ENCODE data around the gene MAN2B2.

MAN2B2 gene

DNA sequence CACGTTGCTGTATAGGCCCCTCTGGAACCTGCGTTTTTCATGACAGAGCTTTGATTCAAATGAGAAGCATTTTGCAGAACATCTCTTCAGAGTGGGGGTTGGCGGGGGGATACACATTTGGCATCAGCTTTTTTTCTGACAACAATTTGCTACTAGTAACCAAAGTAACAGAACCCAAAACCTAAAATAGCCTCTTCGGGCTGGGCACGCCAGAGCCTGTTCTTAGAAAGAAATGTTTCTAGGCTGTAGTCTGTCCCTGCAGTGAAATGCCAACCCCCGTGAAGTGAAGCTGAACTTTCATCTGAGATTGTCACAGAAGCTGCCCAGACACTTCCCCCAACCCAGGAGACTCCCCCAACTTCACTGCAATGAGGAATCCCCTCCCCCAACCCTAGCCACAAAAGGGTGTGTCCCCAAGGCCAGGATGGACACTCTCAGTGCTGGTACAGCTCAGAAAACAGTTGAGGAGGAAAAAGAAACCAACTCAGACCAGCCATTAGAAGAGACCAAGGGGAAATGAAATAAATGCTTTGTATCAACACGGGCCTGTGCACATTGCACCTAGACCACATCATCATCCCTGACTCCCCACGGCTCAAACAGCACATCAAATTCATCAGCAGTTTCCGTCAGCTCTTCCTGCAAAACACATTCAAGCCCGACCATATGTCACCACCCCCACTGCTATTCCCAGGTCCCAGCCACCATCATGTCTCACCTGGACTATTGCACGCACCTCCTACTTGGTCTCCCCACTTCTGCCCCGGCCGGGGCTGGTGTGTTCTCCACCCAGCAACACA, 8.4 kb upstream of the MAN2B2 start:
- in situ Hi-C loops (cut with MboI; ENCODE audit: low sequenced_read_pairs) = no loop called here

DNA sequence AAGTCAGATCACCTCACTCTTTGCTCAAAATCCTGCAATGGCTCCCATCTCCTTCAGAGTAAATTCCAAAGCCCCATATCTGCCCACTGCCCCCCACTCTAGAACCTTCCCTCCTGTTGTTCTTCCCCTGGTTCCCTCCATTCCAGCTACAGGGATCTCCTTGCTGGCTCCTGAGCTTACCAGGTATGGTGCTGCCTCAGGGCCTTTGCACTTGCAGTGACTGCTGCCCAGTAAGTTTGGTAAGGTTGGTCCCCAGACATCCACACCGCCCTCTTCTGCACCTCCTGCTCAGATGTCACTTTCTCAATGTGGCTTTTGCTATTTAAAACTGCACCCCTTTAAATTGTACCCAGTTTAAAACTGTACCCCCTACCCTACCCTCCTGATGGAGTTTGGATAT, 7.8 kb upstream of the MAN2B2 start:
- in situ Hi-C loops (cut with MboI; ENCODE audit: low sequenced_read_pairs) = no loop called here

- in situ Hi-C loops (cut with MboI; ENCODE audit: low sequenced_read_pairs) = no loop called here
Observed at GRCh38 chr4:6568148-6568547, 6.8 kb upstream of the MAN2B2 start.

DNA sequence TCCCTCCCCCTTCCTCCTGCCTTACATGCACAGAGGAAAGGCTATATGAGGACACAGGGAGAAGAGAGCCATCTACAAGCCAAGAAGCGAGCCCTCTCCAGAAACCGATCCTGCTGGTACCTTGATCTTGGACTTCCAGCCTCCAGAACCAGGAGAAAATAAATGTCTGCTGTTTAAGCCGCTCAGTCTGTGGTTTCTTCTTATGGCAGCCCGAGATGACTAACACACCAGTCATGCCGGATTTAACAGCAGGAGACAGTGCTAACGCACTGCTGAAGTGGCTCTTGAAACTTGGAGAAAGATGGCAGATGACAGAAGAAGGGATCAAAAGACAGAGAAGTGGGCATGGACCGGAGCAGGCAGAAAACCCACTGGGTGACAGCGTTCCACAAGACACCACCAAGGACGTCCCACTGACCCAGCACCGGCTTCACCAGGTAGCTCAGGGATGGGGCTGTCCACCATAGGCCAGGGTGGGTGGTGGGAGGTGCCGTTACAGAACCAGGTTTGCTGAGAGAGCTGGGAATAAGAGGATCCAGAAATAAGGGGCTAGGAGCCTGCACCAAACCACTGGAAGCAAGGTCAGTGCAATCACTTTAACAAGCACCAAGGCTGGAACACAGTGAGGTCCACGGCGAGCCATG, 6.2 kb upstream of the MAN2B2 start:
- in situ Hi-C loops (cut with MboI; ENCODE audit: low sequenced_read_pairs) = no loop called here

DNA sequence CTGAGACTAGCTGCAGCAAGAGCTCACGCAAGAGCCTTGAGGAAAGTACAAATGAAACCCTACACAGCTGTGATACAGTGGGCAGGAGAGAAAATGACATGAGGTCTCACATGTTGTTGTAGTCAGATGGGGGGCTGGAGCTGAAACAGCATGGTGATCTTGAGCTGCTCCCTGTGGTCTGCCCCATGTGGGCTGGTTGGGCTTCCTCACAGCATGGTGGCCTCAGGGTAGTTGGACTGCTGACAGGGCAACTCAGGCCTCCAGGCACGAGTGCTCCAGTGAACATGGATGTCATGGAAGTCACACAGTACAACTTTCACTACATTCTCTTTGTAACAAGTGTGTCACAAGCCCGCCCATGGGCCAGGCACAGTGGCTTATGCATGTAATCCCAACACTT, 3.4 kb upstream of the MAN2B2 start:
- in situ Hi-C loops (cut with MboI; ENCODE audit: low sequenced_read_pairs) = no loop called here

DNA sequence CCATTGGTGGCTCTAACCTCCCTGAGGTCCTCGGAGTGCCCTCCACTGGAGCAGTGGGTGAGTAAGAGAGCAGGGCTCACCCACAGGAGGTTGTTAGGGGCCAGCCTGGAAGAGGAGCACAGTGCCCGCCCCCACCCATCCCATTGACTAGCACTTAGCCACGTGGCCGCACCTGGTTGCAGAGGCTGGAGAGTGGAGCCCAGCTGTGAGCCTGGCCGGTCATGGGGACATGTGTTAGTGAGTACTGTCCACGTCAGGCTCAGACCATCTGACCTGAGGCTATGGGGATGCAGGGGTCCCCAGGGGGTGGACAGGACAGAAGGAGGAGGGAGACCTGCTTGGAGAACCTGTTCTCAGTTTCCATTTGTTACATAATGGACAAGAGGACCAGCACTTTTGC, 1.4 kb upstream of the MAN2B2 start:
- in situ Hi-C loops (cut with MboI; ENCODE audit: low sequenced_read_pairs) = no loop called here

GRCh38 chr4:6573986-6574746, 823 bp upstream of the MAN2B2 start:
- in situ Hi-C loops (cut with MboI; ENCODE audit: low sequenced_read_pairs) = no loop called here

- in situ Hi-C loops (cut with MboI; ENCODE audit: low sequenced_read_pairs) = no loop called here
Observed at GRCh38 chr4:6575503-6576240, 683 bp downstream of the MAN2B2 start.

DNA sequence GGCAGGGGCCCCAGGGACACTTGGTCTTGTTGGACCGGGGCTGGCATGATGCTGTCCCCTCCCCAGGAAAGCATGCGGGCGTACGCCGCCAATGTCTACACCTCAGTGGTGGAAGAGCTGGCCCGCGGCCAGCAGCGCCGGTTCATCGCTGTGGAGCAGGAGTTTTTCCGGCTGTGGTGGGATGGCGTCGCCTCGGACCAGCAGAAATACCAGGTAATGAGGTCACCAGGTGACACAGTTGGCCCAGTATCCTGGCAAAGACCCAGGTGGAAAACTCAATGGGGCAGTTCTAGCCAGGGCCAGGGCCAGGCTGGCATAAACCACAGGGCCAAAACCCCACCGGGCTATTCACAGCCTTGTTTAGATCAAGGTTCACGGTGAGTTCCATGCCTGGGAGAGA, 1.5 kb downstream of the MAN2B2 start:
- in situ Hi-C loops (cut with MboI; ENCODE audit: low sequenced_read_pairs) = no loop called here

DNA sequence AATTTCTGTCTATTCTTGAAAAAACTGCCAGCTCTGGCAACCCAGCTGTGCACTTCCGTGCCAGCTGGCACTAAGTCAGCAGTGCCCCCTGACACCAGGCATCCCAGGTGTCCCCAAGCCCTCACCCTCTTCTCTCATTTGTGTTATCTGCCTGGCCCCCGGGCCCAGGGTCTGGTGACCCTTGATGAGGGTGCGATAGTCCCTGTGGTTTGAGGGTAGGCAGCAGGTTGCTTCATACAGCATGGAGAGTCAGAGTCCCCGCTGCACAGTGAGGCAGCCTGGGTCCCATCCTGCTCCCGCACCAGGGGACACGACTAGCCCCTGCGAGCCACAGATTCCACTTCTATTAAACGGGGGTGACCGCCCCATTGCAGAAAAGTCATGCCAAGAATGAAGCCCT, 1.9 kb downstream of the MAN2B2 start:
- in situ Hi-C loops (cut with MboI; ENCODE audit: low sequenced_read_pairs) = no loop called here

- in situ Hi-C loops (cut with MboI; ENCODE audit: low sequenced_read_pairs) = no loop called here
Observed at GRCh38 chr4:6577409-6577808, 2.4 kb downstream of the MAN2B2 start.

GRCh38 chr4:6578221-6578620, 3.2 kb downstream of the MAN2B2 start:
- in situ Hi-C loops (cut with MboI; ENCODE audit: low sequenced_read_pairs) = no loop called here

DNA sequence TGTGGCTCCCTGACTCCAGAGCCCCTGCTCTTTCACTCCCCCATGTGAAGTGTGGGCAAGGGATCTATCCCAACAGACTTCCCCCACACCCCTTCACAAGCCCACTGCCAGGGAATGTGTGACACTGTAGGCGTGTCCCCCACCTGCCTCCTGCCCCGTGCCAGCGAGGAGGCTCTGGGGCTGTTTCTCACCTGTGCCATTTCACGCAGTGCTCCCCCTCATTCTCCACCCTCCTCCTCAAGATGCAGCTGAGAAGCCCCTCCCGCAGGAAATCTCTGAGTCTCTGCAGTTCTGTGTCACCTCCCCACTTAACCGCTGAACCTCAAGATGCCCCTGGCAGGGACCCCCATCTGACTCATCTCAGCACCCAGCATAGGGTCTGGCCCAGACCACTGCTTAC, 5.4 kb downstream of the MAN2B2 start:
- in situ Hi-C loops (cut with MboI; ENCODE audit: low sequenced_read_pairs) = no loop called here

DNA sequence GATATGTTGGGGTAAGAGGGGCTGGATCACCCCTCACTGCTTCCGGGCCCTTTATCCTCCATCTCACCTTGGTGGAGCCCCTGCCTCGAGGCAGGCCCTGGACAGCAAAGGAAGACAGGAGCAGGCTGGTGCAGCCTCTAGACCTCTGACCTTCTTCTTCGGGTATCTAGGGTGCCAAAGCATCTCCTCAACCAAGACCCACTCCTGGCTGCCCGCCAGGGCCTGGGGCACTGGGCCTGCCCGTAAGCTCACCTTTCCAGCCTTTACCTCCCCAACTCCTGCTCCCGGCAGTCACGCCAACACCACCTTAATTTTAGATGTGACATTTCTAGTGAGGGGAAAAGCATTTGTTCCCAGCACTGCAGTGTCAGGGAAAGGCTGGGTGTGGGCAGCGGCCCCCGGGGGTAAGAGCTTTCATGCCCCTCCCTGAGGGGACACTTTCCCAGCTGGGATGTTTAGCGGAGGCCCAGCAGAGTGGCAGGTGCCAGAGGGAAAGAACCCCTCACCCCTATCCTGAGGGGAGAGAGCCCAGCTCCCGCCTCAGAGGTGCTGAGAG, 6.7 kb downstream of the MAN2B2 start:
- in situ Hi-C loops (cut with MboI; ENCODE audit: low sequenced_read_pairs) = no loop called here

- in situ Hi-C loops (cut with MboI; ENCODE audit: low sequenced_read_pairs) = no loop called here
Observed at GRCh38 chr4:6582889-6583490, 8.0 kb downstream of the MAN2B2 start.

DNA sequence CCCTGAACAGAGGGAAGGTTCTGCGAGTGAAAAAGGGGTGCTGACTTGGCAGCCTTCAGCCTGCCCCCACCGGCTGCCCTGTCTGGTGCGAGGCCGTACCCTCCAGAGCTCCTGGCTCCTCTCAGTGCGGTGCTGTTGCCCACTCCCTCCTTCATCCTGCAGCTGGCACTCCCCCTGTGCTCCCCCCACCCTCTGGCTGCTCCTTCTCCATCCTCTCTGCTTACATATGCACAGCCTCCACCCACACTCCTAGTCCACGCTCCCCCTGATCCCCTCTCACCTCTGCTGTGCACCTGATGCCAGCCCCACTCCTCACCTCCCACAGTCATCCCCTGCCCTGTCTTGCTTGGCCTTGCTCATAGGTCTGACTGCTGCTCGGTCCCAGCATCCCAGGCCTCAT, 9.9 kb downstream of the MAN2B2 start:
- in situ Hi-C loops (cut with MboI; ENCODE audit: low sequenced_read_pairs) = no loop called here

- in situ Hi-C loops (cut with MboI; ENCODE audit: low sequenced_read_pairs) = no loop called here
Observed at GRCh38 chr4:6586715-6587325, 11.8 kb downstream of the MAN2B2 start.

DNA sequence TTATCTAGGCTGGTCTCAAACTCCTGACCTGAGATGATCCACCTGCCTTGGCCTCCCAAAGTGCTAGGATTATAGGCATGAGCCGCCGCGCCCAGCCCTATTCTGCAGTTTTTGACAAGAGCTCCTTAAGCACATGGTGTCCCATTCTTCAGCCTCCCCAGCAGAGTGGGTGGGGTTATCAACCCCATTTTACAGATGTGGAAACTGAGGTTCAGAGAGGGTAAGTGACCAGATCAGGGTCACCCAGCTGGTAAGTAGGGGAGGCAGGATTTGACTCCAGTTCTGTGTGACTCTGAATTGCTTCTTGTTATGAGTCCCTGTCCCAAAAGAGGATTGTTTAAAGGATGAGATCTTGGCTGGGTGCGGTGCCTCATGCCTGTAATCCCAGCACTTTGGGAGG, 14.5 kb downstream of the MAN2B2 start:
- in situ Hi-C loops (cut with MboI; ENCODE audit: low sequenced_read_pairs) = no loop called here

DNA sequence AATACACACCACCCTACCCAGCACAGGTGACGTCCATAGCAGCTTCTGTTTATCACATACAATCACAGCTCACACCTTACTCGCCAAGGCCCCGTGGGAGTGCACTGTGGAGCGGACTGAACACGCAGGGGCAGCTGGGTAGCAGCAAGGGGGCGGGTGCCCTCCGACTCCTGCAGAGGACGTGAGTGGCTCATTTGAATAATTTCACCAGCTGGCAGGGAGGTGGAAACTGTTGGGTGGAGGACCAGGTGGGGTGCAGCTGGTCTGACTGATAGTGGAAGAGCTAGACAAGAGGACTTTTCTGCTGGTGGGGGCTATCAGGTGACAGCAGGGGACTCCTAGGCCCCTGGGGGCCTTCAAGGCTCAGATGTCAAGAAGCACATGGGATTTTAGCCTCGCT, 16.3 kb downstream of the MAN2B2 start:
- in situ Hi-C loops (cut with MboI; ENCODE audit: low sequenced_read_pairs) = no loop called here

GRCh38 chr4:6591781-6592180, 16.8 kb downstream of the MAN2B2 start:
- in situ Hi-C loops (cut with MboI; ENCODE audit: low sequenced_read_pairs) = no loop called here

Data from HL-60/S4 treated with phorbol 12-myristate 13-acetate at 8.2 ng/mL for 4 days and 3 days (cell line).